H1 (cell line): ENCODE results near the gene PRRT1B.

Source experiments
- BACH1 ChIP-seq: IDR thresholded peaks from 2 replicates; pipeline ENCODE4 v1.6.1; 2012; ENCODE audit warnings: low read length, improper control_type of control experiment
- CTCF ChIP-seq, 3 experiments: IDR thresholded peaks; 1 replicate in 2 of 3; 2 replicates in 1 of 3; pipeline versions ENCODE4 v1.5.1 to v1.6.1; 2011; ENCODE audit warnings: low read length in 3 of 3, mild to moderate bottlenecking in 3 of 3, inconsistent platforms in 2 of 3, low read depth in 1 of 3, moderate library complexity in 1 of 3; ENCODE audit not compliant: insufficient read depth in 1 of 3; ENCODE audit errors: control extremely low read depth in 1 of 3
- EP300 ChIP-seq, 2 experiments: IDR thresholded peaks; 1 replicate in 1 of 2; 2 replicates in 1 of 2; pipeline ENCODE4 v1.6.1; 2011 to 2012; ENCODE audit warnings: low read depth in 2 of 2, low read length in 2 of 2, mild to moderate bottlenecking in 2 of 2, borderline replicate concordance in 1 of 2, inconsistent platforms in 1 of 2, moderate library complexity in 1 of 2
- EZH2 ChIP-seq: fragments of 200-600 bp; sonication (generic); IDR thresholded peaks from 2 replicates; pipeline ENCODE4 v1.7.1; 2012; ENCODE audit warnings: low read depth, mild to moderate bottlenecking, moderate library complexity, low read length, inconsistent platforms; ENCODE audit not compliant: severe bottlenecking
- GABPA ChIP-seq: IDR thresholded peaks from 2 replicates; pipeline ENCODE4 v1.6.1; 2011; ENCODE audit warnings: mild to moderate bottlenecking, low read length, moderate library complexity, borderline replicate concordance; ENCODE audit not compliant: insufficient read depth
- MAFK ChIP-seq: IDR thresholded peaks from 2 replicates; pipeline ENCODE4 v1.6.1; 2012; ENCODE audit warnings: low read depth, mild to moderate bottlenecking, improper control_type of control experiment, low read length
- POLR2A ChIP-seq, 2 experiments: IDR thresholded peaks; 1 replicate in 1 of 2; 2 replicates in 1 of 2; pipeline ENCODE4 v1.6.1; 2011; ENCODE audit warnings: low read depth in 2 of 2, low read length in 2 of 2, mild to moderate bottlenecking in 2 of 2; ENCODE audit errors: control extremely low read depth in 1 of 2
- TEAD4 ChIP-seq: IDR thresholded peaks from 2 replicates; pipeline ENCODE4 v1.6.1; 2012; ENCODE audit warnings: low read depth, low read length, inconsistent platforms, mixed read lengths

DNA sequence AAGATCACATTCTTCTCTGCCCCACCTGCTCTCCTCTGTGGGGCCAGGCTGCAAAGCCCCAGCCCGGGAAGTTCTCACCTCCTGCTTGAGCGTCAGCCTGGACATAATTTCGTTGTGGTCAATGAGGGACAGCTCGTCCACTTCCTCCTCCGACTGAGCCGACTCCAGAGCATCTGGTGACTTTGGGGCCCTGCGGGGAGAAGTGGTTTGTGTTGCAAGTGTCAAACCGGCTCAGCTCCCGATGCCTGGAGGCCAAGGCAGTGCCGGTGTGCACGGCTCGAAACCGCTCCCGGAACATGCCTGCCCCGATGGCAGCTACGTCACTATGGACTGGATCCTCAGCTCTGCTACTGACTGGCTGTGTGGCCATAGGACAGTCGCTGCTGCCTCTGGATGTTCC is 52.8 kb downstream of the PRRT1B start:
- TF ChIP-seq POLR2A (IDR thresholded peaks at IDR 0.05; ENCODE audit: control extremely low read depth in 1 of 2, low read depth in 2 of 2, low read length in 2 of 2), result no peak
- TF ChIP-seq CTCF (IDR thresholded peaks at IDR 0.05; ENCODE audit: control extremely low read depth in 1 of 3, insufficient read depth in 1 of 3, low read depth in 1 of 3, low read length in 3 of 3), result no peak
- no peak for TF ChIP-seq GABPA
- no peak for TF ChIP-seq MAFK
- no peak for TF ChIP-seq EP300 (IDR thresholded peaks at IDR 0.05; ENCODE audit: borderline replicate concordance in 1 of 2, low read depth in 2 of 2, low read length in 2 of 2)
- TF ChIP-seq BACH1, result no peak
- no peak for TF ChIP-seq TEAD4
- TF ChIP-seq EZH2, result no peak
